Epithelial cell of esophagus (primary cell): ENCODE results near the gene ADARB2.
A peak's percentile ranks its signal among the peaks of the same experiment; 100 is the strongest.

Experiments used
- DNase-seq: peaks from one replicate; pipeline ENCODE4 v3.0.0; 2010; ENCODE audit warnings: low read depth
- H3K4me3 ChIP-seq: 2 replicates; pipeline ENCODE4 v1.5.1; 2011; ENCODE audit warnings: mild to moderate bottlenecking, low read length, control low read depth
- TF ChIP-seq, protein P1 (sequence below): IDR thresholded peaks from 2 replicates; pipeline ENCODE4 v1.5.1; 2011; ENCODE audit warnings: low read depth, mild to moderate bottlenecking, low read length, control low read depth, inconsistent platforms; ENCODE audit not compliant: insufficient read depth; ENCODE audit errors: missing control alignments

ADARB2 gene

DNA sequence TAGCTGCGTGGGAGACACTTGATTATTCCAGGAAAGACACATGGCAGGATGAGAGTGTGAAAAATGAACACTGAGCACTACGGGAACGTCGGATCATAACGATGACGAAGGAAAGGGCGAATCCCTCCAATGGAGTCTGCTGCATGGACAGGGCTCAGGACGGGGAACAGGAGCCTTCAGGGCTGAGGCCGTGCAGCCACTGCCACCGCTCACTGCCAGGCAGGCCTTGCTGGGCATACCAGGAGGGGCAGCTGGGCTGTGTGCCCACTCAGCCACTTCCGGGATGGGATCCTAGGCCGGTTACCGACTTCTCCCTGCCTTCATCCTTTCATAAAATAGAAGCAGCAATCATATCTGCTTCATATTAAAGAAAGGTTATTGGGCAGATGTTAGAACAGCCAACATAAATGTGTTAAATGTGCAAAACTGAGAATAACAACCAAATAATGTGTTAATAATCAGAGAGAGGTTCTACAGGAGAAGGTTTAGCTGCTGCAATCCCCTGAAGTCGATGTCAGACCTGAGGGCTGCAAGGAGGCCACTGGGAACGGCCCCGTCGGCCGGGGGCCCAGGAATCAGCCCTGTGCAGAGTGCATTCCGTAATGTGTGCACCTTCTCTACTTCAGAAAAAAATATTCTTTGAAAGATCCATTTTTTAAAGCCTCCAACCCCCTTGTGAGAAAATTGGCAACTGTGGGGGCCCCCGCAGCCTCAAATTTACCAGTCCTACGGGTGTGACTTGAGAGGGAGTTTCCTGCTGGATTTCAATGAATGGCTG, 63.6 kb downstream of the ADARB2 start:
- no peak for DNase-seq
- TF ChIP-seq, protein P1, sequence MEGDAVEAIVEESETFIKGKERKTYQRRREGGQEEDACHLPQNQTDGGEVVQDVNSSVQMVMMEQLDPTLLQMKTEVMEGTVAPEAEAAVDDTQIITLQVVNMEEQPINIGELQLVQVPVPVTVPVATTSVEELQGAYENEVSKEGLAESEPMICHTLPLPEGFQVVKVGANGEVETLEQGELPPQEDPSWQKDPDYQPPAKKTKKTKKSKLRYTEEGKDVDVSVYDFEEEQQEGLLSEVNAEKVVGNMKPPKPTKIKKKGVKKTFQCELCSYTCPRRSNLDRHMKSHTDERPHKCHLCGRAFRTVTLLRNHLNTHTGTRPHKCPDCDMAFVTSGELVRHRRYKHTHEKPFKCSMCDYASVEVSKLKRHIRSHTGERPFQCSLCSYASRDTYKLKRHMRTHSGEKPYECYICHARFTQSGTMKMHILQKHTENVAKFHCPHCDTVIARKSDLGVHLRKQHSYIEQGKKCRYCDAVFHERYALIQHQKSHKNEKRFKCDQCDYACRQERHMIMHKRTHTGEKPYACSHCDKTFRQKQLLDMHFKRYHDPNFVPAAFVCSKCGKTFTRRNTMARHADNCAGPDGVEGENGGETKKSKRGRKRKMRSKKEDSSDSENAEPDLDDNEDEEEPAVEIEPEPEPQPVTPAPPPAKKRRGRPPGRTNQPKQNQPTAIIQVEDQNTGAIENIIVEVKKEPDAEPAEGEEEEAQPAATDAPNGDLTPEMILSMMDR: no peak
- H3K4me3 ChIP-seq: no peak overlapping the region

DNA sequence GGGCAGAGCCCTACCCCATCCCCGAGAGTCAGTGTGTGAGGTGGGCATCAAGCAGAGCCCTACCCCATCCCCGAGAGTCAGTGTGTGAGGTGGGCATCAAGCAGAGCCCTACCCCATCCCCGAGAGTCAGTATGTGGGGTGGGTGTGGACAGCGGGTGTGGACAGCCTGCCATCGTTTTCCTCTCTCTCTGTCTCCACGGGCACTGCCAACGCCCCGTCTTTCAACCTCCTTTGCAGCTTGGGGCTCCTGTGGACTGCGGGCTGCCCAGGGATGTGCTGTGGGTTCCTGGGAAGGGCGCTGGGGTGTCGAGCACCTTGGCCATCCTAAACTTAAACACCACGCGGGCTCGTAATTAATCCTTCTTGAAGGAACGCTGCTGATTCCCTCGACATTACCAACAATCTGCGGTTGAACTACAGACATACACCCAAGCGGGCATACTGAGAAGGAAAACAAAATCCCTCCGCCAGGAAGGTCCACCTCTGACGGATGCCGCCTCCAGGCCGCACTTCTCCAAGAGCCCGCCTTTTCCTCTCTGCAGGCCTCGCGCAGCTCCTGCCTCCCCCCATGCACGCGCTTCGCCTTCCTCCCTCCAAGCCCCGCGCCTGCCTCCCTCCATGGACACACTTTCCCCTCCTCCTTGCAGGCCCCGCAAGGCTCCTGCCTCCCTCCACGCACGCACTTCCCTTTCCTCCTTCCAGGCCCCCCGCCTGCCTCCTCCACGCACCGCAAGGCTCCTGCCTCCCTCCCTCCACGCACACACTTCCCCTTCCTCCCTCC, 65.1 kb downstream of the ADARB2 start:
- DNase-seq: no peak
- TF ChIP-seq, protein P1: no peak

DNA sequence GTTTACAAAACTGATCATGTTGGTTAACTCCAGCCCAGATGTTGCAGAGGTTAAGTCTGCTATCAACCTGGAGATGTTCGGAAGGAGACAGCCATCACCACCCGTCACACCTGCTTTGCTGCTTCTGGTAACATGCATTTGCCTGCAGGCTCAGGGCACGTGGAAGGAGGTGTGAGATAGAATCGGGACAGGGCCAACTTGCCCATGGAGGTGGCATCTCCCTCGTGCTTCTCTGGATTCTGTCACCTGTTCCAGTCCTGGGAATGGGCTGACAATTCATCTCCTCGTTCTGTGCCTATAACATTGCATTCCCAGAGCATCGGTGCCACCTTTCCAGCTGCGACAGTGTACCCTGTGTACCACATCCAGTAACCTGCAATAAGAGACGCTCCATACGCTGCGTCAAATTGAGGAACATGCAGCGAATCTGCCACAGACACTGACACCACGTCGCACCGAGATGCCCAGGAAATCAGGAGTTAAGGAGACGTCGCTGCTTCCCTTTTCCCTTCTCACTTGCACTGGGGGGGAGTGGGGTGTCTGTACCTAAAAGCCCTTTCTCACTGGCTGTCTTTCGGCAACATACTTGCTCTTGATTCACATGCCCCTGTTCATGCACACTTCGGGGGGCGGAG, 65.8 kb downstream of the ADARB2 start:
- H3K4me3 ChIP-seq: no peak overlapping the region
- DNase-seq: no peak

More for the DNA sequence above, 65.1 kb downstream of the ADARB2 start:
- H3K4me3 ChIP-seq: no peak overlapping the region

DNA sequence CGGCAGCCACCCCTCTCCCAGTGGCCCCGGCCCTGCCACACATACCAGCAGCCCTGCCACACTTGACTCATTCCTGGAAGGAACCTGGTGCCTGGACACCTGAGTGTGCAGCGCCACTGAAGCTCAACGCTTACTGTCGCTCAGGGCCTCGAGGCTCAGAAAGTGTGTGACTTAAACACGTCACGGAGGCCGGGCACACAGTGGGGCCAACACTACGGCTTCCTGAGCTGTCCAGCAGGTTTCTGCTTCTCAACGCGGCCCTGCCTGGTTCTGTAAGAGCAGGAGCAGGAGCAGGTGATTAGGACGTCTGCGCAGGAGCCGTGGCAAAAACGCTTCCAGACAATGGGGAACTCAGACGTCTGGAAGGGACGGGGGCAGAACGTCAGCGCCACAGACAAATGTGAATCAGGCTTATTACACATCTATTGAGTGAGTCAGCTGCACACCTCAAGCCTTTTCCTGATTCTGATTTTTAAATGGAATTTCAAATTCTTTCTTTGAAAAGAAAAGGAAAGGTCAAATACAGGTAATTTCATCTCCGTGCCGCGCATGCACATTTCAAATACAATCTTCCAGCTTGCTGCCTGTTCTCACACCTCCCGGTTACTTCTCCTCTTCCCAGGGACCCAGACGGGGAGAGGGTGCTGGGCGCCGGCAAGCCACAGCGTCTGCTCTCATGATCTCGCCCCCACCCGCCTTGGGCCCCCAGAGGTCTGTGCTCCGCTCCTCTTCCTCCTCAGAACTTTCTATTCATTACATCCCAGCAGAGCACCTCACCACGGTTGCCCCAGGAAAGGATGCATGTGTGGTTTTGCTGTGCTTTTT, 66.6 kb downstream of the ADARB2 start:
- DNase-seq: peak; percentile 24
- TF ChIP-seq, protein P1: no peak
- no peak overlapping the region for H3K4me3 ChIP-seq

More for the DNA sequence above, 65.8 kb downstream of the ADARB2 start:
- TF ChIP-seq, protein P1: no peak

DNA sequence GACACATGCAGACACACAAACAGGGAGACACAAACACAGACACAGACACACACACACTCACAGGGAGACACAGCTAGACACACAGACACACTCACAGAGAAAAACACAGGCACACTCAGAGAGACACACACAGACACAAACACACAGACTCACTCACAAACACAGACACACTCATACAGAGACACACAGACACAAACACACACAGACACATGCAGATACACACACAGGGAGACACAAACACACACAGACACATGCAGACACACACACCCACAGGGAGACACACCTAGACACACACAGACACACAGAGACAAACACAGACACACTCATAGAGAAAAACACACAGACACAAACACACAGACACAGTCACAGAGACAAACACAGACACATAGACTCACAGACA, 67.9 kb downstream of the ADARB2 start:
- no peak for DNase-seq
- TF ChIP-seq, protein P1: no peak
- H3K4me3 ChIP-seq: no peak overlapping the region

DNA sequence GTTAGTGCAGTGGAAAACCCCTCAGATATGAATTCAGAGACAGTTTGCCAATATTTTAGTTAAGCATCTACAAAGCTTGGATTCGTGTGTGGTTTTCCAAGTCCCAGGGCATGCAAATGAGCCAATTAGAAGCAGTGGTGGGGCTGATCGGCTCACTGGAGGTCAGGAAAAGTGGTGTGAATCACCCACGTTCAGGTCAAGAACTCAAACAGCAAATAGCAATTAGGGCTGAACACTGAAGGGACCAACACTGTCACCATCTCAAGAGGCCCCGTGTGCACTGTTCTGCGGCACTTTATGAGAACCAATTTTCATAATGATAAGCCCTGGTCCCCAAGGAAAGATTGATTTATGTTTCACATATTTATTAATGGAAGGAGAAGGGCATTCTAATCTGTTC, 68.9 kb downstream of the ADARB2 start:
- TF ChIP-seq, protein P1: no peak
- no peak for DNase-seq
- H3K4me3 ChIP-seq: no peak overlapping the region
